Retina (tissue), 1 donor: ENCODE measurements around the gene PCLO.
A peak's percentile ranks its signal among the peaks of the same experiment; 100 is the strongest.
"Not testable (repeated sequence)": the region's sequence is repeated elsewhere in the genome, so short reads cannot be mapped to it uniquely, and the experiment has no call there.

ENCODE experiments used
- DNase-seq: peaks from one replicate; pipeline ENCODE4 v3.0.0-alpha.2; 2016

The PCLO gene

DNA sequence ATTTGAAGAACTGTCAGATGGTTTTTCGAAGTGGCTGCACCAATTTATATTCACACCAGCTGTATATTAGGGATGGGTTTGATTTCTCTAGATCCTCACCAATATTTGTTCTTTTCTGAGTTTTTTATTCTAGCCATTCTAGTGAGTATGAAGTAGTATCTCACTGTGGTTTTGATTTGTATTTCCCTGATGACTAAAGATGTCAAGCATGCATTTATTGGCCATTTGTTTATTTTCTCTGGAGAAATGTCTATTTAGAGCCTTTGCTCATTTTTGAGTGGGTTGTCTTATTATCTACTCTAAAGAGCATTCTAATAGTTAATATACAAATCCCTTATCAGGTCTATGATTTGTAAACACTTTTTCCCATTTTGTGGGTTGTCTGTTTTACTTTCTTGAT lies 123.9 kb downstream of the PCLO start:
- no peak for DNase-seq

DNA sequence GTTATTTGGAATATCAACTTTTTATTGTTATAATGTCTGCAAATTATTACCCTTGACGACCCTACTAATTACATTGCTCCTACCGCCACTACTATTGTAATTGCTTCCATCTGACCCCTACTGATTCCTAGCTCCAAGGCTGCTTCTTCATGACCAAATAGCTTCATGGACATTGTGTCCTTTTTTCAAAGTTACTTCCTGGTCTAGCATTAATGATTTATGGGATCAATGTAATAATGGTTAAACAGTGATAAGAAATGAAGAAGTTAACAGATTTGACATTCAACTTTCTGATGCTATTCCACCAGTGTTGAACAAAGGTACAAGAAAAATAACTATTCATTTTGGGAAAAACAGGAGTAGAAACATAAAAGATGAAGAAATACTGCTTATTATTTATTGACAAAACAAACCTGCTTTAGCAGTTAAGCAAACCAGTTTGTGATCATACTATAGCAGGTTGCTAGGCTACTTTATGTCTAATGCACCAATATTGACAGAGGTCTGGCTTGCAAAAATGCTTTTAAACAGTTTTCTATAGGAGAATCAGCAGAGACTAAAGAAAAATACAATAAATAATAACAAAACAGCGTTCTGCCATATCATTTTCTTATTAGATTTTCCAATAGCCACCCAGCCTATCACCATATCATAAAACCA lies 125.8 kb downstream of the PCLO start:
- DNase-seq = no peak

DNA sequence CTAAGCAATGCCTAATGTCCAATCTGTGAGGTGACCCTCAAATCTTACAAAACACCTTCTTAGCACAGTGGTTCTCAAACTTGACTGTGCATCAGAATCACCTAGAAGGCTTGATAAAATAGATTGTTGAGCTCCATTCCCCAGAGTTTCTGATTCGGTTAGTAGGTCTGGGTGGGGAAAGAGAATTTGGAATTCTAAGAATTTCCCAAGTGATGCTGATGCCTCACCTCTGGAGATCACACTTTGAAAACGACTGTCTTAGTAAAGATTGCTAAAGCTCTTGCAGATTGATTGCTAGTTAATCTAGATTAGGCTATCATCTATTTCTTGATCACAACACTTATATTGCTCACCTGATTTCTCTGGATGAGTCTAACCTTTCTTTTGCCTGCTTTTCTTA lies 126.6 kb downstream of the PCLO start:
- DNase-seq = no peak

DNA sequence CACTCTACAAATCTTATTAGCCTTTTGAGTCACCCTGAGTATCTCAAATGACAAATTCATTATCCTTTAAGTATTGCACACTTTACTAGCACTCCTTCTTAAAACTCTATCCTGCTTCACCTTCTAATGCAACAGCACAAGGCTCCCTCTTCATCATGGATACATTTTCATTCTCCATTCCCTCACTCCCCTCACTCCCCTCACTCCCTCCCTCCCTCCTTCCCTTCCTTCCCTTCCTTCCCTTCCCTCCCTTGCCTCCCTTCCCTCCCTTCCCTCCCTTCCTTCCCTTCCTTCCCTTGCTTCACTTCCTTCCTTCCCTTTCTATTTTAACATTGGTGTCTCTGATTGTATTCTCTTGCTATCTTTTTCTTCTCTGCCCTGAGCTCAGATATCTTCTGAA lies 130.5 kb downstream of the PCLO start:
- no peak for DNase-seq

DNA sequence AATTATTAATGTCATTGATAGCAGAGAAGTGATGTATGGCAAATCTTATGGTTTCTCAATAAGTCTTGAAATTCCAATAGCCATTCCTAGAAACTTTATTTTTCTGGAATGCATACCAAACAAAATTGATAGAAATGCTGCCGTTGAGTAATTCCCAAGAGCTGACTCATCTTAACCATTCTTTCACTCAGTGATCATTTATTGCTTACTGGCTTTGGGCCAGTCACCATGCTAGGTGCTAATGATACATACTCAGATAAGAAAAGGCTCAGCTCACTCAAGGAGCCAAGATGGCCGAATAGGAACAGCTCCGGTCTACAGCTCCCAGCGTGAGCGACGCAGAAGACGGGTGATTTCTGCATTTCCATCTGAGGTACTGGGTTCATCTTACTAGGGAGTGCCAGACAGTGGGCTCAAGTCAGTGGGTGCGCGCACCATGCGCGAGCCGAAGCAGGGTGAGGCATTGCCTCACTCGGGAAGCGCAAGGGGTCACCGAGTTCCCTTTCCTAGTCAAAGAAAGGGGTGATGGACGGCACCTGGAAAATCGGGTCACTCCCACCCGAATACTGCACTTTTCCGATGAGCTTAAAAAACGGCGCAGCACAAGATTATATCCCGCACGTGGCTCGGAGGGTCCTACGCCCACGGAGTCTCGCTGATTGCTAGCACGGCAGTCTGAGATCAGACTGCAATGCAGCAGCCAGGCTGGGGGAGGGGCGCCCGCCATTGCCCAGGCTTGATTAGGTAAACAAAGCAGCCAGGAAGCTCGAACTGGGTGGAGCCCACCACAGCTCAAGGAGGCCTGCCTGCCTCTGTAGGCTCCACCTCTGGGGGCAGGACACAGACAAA lies 138.6 kb downstream of the PCLO start:
- DNase-seq = not testable (repeated sequence)

DNA sequence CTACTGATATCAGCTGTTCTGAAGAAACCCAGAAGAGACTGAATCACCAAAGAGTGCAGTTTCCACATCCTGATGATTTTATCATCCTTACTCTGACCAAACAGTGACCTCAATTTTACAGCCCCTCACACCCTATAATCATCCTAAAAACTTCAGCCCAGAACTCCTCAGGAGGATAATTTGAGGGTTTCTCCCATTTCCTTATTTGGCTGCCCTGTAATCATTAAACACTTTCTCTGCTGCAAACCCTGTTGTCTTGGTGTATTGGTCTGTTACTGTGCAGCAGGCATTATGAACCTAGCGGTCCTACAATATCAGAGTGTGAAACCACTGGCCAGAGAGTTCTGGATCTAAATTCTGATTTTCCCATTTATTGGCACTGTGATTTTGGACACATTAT lies 141.7 kb downstream of the PCLO start:
- DNase-seq = no peak

DNA sequence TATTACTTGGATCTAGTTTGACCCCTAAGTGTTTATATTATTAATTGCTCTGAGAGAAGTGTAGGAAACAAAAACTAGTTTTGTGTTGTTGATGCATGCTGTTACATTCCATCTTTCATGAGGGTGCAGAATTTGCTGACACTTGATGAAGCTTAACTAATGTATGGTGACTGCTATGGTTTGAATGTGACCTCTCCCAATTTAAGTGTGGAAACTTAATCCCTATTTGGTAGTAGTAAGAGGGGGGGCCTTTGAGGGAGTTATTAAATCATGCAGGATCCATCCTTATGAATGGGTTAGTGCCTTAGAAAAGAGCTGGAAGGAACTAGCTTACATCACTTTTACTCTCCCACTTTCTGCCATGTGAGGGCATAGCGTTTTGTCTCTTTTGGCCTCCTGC lies 142.5 kb downstream of the PCLO start:
- DNase-seq = peak; percentile 58

DNA sequence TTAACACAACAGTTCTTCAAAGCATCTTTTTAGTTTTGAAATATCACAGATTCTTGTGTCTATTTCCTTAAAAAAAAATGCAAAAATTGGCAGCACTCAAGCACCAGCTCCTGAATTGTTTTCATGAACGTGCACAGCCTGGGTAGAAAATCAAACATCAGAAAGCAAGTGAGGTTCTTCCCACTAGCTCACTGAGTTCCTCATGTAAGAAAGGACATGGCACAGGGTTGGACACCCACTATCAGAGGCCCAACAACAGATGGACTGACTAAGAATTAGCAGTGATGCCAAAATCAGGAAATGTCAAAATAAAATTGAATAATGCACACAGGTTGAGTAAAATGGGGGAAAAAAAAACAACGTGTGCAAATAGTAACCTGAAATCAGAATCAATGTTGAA lies 146.8 kb downstream of the PCLO start:
- no peak for DNase-seq

DNA sequence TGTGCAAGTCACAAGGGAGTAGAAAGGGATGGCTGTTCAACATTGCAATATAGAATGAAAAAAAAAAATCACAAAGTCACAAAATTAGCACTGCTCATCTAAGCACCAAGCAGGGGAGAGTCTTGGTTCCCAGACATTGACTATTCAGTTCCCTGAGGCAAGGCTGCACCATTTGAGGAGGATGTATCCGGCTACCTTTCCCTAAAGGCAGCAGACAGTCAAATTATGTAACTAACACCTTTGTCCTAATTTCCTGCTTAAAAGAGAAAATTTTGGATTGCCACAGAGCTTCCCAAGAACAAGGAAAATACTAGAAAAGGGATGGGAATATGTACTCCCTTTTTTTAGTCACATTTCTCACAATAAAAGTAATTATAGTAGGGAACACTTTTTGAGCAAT lies 148.1 kb downstream of the PCLO start:
- DNase-seq = no peak

DNA sequence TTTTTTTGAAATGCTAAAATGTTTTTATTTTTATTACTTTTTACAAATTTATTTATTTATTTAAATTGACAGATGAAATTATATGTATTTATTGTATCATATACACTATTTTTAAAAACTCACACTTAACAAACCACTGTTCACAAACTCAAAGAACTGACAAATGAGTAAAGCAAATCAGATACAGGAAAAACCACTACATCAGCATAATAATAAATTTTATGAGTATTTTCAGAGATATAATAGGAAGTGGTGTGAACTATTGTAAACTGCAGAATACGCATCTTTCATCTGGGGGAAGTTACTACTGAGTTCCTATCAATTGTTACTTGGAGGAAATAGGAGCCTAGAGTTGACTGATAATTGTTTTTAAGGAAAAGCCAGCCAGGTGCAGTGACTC lies 150.7 kb downstream of the PCLO start:
- no peak for DNase-seq

DNA sequence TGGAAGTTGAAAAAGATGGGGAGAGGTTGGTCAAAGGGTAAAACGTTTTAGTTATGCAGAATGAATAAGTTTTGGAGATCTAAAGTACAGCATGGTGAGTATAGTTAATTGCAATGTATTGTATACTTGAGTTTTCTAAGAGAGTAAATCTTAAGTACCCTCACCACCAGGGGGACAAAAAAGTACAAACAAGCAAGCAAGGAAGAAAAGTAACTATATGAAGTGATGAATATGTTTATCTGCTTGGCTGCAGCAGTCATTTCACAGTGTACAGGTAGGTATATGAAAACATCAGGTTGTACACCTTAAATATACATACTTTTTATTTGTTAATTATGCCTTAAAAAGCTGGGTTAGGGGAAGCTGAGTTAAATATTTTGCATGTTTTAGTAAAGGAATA lies 157.3 kb downstream of the PCLO start:
- DNase-seq = no peak

DNA sequence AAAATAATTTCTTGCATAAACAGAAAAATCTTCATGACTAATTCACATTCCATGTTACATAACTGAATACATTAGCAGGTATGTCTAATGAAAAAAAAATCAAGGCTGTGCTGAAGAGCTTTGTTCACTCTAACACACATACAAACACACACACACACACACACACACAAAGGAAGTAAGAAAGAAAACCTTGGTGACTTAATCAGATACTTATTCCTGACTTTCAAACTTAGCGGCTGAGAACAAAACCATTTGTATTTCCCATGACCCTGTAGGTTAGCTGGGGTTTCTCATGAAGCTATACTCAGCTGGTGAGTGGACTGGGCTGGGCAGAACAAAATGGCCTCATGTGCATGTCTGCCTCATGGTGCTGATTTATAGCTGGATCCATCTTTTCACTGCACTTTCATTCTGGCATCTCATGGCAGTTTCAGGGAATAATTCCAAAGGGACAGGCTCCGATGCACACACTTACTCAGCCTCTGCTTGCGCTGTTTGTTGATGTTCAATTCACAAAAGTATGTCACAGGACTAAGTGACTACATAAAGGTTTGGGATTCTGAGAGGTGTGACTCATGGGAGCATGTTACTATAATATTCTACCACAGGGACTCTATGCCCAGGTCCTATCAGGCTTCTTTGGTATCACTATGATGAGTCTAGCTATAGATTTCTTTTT lies 161.2 kb downstream of the PCLO start:
- no peak for DNase-seq

DNA sequence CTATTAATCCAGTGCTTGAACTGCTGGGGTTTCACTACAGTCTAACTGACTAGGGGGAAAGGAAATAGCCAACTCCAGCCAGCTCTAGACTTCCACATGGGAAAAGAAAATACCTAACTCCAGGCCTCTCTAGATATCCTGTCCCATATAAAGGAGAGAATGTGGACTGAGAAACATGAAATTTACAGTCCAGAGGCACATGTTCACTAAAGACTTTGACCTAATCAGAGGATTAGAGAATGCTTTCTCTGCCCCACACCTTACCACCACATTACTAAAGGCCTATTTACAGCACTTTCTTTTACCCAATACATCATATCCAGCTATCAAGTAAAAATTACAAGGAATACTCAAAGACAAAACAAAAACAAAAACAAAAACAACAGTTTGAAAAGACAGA lies 164.2 kb downstream of the PCLO start:
- DNase-seq = no peak

DNA sequence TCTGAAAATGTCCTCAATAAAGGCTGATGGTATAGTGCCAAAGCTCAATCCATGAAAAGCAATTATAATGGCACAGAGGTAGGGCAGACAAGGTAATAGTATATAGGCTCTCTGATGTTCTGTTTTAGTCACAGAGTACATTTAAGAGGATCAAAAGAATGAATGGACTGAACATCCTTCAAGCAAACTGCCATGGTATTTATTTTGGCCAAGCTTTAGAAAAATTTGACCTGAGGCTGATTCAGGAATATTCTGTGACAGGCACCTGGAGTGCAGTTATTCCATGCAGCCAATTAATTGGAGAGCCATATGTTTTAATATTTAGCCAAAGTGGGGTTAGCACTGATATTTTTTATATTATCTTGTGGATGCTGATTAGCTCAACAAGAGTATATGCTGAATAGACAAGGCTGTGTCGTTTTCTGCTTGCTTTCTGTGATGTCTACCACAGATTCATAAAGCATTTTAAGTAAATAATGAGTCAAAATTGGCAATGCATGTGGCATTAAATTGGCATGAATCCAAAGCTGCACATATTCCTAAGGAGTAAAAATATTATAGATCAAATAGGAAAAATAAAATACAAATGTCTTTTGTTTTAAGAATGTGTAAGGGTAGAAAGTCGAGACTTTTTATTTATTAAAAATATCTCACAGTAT lies 177.4 kb downstream of the PCLO start:
- no peak for DNase-seq

DNA sequence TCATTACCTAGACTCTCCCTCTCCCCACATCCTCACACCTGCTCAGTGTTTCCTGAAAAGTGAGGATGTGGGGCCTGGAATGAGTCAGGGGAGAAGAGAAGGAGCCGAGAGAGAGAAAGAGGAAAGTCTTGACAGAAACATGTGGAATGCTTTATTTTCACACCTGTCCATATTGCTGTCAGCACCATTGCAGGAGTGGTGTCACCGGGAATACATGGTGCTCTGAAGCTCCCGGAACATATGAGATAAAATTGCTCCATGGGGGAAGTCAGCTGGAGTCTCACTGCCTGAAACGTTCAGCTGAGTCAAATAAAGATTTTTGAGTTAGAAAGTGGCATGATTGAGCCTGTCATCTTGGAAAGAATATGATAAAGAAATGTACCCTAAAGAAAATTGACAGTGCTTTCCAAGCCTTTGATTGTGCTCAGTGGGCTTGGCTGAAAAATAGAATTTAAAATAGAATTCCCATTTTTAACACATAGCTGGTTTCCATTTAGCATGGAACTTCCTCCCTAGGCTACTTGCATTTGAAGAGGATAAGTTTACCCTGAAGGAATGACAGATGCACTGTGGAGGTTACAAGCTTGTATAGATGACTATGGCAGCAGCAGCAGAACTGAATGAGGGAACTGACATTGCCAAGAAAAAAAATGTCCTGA lies 182.4 kb downstream of the PCLO start:
- DNase-seq = no peak

DNA sequence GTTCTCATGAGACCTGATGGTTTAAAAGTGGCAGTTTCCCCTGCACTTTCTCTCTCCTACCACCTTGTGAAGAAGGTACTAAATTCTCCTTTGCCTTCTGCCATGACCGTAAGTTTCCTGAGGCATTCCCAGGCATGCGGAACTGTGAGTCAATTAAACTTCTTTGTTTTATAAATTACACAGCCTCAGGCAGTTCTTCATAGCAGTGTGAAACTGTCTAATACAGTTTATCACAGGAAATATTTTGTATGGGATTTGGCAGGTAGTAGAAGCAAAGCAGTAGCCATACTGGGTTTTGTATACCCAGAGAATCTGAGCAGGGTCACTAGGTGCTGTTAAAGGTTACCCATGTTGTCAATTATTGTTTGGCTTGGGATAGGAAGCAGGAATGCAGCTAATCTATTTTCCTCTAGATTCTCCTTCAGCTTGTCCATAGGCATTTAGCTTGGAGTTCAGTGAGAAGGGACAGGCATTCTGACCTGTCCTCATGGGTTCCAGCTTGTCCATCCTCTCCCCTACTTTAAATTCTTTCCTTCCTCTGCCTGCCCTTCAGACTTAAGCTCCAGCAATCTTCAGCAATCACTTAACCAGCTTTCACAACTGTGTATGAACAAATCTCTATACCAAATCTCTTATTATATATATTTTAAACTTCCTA lies 186.7 kb downstream of the PCLO start:
- no peak for DNase-seq

DNA sequence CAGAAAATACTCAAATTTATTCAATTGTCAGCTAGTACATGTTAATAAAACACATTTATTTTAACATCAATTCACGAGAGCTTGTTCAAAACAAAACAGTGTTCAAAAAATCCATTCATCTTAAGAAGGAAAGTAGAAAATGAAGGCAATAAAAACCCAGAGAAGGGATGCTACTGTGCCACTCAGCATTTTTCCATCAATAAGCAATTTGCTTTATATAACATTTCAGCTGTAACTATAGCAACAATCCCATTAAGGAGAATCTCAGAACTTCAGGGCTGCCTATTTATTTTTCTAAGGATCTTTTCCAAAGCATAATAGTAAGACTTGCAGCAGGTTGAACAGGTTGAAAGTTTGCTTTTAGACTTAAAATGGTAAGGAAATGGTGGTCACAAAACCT lies 190.5 kb downstream of the PCLO start:
- DNase-seq = no peak

DNA sequence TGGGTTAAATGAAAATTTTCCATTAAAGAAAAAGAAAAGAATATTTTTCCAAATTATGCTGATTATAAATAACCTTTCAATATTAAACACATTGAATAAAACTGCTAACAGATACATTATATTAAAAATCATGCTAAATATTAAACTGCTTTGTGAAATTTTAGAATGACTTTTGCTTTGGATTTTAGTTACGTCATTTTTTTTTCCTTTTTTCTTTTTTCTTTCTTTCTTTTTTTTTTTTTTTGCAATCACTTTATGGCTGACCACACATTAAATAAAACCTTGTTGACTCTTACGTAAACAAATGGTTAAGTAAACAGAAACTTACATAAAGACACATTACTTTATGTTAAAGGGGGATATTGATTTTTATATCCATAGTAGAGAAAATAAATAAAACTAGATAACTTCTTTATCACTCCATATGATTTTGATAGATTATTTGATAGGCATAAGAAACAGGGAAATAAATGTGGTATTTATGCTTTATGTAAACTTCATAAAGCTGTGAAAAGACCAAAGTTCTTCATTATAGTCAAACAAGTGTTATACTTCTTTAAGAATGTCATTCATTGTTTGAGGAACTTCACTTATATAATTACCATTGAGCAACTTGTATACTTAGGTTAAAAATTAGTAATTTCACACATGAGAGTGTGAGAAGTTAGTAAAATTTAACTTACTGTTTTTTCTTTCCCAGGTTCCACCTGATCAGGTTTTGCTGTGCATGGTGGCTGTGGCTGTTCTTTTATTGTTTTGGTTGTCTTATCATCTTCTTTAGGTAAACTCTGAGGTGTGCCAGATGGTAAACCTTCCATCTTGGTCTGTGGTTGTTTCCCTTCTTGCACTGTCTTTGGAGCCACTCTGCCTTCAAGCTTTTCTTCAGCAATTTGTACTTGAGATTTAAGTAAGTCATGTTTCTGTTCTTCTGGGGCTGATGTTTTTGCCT lies 197.3 kb downstream of the PCLO start:
- DNase-seq = no peak

DNA sequence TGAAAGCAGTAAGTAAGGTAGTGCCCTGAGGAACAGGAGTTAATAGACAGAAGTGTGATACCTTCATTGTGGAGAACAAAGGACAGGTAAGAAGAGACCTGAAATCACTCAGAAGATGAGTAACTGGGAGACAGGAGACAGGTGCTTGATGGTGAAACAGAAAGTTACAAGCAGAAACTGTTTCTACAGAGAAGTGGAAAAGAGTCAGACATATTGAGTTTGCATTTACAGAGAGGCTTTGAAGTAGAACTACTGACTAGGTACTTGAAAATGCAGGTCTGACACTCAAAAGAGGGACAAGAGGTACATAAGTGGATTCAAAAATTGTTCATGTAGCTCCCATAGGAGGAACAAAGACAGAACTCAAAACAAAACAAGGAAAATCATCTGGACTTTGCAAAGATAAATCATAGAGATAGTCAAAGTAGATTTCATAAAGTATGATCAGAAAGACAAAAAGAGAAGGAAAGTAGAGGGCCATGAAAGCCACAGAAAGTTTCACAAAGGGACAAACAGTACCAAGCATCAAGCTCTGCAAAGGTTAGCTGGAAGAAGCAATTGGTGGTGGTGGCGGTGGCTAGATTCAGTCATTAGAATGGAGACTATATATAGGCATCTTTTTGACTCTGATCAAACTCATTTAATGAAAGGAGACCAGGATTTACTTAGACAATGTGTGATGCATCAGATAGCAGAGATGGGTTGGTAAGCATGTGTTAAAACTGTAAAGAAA lies 198.4 kb downstream of the PCLO start:
- no peak for DNase-seq

DNA sequence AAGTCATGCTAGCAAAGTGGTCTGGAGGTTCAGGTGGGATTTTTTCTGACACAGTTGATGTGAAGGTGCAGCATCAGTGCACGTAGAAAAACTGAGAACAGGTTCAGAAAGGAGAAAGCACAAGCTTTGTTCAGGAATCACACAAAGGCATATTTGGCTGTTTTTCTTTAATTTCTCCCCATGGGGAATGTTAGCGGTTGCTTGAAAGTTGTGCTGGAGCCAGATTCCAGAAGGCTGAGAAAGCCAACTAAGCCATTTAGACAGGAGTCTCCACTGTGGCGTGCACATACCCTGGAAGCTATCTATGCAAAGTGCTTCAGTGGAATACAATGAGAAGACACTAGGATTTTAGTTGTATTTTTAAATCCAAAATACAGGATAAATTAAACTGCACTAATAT lies 201.4 kb downstream of the PCLO start:
- no peak for DNase-seq

DNA sequence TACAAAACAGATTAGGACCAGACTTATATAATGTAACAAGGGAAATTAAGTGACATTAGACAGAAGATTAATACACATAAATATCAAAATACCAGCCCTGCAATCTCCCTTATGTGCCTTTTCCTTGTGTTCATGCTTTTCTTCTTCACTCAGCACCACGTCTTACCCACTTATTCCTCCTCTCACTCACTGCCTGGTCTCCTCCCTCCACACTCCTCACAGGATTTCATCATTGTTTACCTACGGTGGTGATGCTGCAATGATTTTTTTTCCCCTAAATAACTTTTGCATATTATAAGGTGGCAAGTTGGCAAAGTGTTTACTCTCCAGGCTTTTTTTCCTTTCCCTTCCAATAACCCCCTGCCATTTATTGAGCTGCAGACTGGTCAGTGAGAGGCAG lies 203.2 kb downstream of the PCLO start:
- DNase-seq = no peak
